ENCODE data around the gene ARFRP1.

ARFRP1 gene, protein sequence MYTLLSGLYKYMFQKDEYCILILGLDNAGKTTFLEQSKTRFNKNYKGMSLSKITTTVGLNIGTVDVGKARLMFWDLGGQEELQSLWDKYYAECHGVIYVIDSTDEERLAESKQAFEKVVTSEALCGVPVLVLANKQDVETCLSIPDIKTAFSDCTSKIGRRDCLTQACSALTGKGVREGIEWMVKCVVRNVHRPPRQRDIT
- total RNA-seq: 44.3 to 60.7 reads per million in 2 donors

DNA sequence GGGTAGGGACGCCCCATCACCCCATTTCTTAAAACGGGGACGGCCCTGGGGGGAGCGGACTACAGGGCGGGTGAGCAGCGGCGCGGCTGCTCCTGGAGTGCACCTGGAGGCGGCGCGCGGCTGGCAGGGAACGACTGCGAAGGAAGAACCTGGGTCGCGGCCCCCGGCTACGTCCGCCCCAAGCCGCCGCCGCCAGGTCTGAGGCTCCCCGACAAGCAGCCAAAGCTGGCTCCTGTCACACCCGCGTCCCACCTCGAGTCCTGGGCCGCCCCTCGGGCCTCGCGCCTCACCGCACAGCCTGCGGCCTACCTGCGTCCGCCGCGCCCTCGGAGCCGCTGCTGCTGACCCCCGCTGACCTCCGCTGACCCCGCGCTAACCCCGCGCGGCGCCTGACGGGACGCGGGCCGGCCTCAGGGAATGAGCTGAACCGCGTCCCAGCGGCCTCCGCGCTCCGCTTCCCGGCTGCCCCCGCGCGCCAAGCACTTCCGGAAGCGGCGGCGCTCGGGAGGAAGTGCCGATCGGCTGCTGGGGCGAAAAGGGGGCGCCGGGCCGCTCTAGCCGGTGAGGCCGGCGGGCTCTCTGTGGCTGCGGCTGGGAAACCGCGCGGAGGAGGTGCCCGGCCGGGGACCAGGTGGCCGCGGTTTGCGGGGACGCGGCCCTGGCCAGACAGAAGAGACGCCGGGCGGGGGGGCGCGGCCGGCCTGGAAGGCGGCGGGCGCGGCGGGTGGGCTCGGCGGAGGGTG is at the start of gene ARFRP1, which contains the start of gene ZGPAT:
TSS of gene ARFRP1 (minus strand) at position 419 of the 743 bp plus-strand sequence. CDS start 885 bp downstream, outside the sequence.
TSS of gene ZGPAT (plus strand) at position 482 of the 743 bp plus-strand sequence. CDS start 542 bp downstream, outside the sequence.
- DNase-seq: peak; percentile 74 to 94 (median 81)

DNA sequence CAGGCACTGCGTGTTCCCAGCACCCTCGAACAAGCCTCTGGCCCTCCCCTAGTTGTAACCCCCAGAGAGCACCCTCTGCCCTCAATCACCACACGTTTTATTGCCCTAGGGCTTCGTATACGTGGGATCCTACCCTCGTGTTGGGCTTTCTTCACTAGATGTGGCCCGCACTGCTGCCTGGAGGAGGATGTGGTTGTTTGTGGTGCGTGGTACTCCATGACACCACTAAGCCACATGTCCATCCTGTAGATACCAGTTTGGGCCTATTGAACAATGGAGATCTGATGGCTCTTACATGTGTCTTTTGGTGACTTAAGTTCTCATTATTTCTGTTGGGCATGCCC is 48.8 kb upstream of the ARFRP1 start:
- peak in 1 of 5 experiments; percentile 84 for DNase-seq

DNA sequence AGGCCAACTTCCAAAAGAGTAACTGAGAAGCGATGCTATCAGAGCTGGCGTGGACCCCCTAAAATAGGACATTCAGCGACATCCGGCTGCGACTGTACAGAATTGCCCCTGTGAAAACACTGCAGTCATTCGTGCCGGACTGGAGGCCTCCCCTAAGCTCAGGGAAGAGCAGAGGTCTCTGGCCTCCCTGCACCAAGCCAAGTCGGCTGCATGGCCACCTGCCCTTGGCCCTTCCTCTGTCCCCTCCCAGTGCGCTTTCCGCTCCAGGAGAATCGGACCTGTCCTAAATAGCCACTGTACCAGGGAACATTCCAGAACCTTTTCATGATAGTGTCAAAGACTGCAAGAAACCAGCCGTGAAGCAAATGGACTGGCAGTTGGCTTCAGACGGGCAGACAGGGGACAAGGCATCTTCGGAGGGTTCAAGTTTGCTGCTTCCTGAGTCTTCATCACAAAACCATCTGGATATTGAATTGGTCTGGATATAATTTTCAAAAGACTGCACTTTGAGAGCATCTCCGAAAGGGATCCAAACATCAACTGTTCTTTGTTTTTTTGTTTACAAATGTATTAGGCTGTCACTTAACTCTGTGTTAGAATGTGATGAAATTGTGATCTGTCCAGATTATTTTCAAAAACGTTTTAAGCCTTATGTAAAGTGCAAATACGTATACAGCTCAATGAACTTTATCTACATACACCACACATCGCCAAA is 48.3 kb upstream of the ARFRP1 start:
- DNase-seq: no peak

DNA sequence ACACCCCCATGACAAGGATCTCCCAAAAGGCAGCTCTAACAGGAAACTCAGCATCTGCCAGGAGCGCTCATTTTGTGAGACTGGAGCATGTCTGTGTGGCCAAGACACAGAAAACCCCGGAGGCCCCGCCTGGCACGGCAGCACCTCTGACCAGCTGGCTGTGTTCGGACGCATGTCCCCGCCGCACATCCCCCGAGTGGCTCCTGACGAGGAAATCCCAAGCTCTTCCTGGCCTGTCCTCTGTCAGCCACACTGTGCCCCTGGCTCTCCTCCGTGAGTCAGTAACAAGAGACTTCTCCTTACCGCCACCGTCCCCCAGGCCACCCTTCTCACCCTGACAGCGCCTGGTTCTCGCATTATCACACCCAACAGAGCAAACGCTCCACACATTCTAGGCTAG is 46.2 kb upstream of the ARFRP1 start:
- no peak for DNase-seq

DNA sequence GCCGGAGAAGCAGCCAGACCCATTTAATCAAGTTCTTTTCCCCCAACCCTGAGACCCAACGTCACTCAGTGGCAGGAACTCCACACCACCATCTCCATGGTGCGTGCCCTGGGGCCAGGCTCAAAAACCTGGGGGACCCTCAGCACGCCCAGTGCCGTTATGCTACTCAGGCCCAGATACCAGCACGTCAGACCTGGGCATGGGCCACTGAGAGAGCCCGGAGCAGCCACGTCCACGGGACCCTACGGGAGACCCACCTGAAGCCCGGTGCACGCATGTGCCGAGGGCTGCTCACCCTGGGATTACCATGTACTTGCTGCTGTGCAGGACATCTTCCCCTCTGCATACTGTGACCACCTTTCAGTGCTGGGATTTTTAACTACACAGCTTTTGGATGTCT is 45.6 kb upstream of the ARFRP1 start:
- DNase-seq: no peak

DNA sequence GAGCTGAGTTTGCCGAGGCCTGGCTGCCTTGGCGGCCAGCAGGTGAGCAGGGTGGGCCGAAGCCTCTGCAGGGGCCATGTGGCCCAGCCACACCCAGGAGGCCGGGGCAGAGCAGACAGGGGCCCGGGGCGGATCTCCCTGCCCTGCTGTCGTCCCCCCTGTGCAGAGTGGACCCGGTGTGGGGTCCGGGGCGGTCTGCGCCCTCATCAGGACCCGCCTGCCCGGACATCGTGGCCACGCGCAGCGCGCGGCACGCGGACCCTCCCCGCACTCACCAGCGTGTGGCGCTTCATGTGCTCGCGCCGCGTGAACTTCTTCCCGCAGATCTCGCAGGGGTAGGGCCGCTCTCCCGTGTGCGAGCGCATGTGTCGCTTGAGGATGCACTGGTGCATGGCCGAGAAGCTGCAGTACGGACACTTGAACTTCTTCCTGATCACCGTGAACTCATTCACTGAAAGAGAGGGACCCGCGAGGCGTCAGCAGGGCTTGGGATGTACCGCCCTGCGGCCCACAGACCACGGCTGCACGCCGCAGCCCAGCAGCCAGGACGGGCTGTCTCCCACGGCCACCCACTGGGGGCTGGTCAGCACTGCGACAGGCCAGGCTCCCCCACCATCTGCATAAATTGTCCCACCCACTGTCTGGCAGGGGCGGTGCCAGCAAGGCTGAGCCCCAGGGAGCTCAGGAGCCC is 44.8 kb upstream of the ARFRP1 start:
- no peak for DNase-seq

DNA sequence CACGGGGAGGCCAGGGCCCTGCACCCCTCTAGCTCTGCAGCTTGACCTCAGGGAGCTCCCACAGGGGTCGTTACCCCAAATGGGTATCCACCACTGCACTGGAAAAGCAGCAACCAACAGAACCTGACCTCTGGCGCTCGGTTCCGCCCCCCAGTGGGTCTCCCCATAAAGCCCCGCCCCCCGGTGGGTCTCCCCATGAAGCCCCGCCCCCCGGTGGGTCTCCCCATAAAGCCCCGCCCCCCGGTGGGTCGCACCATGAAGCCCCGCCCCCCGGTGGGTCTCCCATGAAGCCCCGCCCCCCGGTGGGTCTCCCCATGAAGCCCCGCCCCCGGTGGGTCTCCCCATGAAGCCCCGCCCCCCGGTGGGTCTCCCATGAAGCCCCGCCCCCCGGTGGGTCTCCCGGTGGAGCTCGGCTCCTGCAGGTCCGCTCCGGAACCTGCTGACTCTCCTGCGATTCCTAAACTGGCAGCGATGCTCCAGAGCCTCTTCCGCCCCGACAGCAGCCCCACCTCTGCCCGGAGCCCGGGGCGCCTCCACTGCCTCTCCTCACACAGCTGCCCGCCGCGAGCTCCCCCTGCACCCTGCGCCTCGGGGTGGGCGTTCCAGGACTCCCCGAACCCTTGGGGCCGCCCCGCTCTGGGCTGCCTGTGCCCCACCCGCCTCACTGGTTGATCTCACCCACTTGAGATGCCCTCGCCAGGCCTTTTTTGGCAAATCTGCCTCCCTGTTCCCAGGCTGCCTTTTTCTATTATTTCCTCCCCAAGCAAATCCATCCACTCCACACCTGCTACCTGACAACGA is 43.9 kb upstream of the ARFRP1 start:
- no peak for DNase-seq

DNA sequence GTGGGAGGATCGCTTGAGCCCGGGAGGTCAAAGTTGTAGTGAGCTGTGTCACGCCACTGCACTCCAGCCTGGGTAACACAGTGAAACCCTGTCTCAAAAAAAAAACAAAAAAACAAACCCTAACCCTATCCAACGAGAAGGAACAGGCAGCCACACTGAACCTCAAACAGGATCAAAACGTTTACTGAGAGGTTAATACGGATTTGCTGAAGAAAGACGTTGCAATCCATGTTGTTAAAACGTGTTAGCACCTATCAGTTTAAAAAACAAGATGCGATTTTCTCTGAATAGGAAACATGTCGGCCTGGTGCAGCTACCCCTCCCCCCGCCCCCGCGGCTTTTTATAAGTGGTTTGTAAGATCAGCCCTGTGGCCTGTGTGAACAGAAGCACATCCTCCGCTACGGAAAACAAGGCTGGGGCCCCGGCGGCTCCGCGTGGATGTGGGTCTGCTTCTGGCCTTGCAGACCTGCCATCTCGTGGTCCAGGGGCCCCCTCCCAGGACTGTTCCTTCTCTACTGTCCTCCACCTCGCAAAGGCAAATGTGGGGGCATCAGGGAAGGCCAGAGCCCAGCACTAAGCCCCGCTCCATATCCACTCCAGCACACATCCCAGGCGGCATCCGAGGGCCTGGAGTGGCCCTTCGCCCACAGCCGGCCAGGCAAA is 43.2 kb upstream of the ARFRP1 start:
- peak in 3 of 5 experiments; percentile 47 to 91 (median 51) for DNase-seq

DNA sequence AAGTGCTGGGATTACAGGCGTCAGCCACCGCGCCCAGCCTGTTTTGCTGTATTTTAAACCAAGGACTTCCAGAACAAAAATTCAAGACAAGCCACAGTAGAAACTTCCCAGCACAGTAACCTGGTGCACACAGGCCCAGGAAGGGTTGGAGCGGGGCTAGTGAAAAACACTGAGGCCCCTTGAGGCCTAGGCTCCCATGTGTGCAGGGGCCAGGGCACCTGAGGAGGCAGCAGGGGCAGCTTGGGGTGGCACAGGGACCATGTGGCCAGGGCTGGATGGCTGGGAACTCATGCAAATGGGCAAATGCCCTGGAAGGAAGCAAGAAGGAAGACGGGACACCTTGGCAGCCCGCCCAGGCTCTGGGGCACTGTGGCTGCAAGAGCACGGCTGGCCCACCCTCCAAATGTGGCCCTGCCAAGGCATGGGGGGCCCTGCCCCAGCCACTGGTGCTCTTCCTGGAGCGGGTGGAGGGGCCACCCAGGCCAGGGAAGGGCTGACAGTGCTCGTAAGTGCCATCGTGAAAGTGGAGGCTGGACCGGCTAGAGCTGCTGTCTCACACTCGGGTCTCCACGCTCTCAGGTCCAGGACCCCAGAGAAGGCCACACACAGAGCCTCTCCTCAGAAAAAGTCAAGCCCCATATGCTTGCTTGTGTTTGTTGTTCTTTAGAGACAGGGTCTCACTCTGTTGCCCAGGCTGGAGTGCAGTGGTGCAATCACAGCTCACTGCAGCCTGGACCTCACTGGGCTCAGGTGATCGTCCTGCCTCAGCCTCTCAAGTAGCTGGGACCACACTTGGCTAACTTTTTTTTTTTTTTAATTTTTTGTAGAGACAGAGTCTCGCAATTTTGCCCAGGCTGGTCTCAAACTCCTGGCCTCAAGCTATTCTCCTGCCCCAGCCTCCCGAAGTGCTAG is 42.1 kb upstream of the ARFRP1 start:
- DNase-seq: no peak

DNA sequence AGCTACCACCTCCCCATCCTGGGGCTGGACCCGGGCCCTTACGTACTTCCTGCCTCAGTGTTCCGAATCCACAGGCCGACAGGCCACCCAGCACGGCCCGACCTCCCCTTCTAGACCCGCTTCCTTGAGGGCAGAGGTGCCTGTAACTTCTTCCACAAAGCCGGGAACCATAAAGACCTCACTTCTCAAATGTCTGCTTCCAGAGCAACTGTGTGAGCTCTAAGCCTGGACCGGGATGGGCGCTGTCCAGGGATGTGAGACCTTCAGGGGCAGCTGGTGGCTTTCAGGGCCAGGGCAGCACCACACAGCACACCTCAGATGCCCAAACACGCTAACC is 41.1 kb upstream of the ARFRP1 start:
- no peak for DNase-seq

DNA sequence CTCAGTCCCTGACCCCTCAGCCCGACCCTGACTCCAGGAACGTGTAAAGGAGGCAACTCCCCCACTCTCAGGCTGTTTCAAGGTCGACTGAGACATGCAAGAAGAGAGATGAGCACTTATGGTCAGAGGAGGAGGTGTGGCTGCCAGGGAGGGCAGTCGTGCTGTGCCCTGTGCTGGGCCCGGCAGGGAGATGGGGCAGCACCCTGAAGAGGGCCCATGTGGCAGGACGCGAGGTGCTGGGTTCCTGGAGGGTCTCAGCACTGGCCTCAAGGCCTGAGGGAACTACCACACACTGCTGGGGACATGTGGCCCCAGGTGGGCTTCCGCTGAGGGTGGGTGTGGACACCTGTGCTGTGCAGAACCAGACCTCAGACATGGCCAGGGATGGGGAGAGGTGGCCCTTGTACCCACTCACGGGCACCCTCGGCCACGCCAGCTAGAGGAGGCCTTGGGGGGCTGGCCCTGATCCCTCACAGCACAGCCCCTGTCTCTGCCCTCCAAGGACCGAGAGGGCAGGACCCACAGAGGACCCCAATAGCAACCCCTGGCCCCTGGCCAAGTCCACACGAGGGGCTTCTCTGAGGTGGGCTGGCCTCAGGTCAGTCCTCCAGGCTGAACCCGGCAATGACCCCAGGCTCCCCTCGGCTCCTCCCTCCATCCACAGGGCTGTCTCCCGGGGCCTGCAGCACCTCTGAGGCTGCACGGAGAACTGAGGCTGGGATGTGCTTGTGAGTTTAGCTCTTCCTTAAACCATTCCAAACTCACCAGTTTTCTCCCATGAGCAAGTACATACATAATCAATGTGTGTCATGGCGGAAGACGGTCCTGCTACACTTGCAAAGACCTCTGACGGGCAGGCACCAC is 40.5 kb upstream of the ARFRP1 start:
- DNase-seq: no peak

DNA sequence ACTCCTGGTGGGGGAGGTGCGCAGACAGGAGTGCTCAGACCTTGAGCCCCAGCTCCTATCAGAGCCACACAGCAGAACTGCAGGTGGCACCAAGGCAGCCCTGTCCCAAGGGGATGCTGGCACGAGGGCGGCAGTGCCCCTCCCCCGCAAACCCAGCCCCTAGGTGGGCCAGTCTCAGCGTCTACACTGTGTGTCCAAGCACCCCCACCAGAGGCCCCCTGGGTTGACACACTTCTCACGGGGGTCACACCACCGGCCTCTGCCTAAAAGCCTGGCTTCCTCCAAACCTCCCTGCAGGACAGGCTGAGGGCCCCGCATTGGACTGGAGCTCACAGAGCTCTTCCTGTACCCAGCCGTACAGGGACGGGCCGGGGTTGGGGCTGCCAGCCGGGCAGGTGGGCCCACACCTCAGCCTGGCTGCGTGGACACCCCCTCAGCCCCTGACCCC is 39.9 kb upstream of the ARFRP1 start:
- no peak for DNase-seq

DNA sequence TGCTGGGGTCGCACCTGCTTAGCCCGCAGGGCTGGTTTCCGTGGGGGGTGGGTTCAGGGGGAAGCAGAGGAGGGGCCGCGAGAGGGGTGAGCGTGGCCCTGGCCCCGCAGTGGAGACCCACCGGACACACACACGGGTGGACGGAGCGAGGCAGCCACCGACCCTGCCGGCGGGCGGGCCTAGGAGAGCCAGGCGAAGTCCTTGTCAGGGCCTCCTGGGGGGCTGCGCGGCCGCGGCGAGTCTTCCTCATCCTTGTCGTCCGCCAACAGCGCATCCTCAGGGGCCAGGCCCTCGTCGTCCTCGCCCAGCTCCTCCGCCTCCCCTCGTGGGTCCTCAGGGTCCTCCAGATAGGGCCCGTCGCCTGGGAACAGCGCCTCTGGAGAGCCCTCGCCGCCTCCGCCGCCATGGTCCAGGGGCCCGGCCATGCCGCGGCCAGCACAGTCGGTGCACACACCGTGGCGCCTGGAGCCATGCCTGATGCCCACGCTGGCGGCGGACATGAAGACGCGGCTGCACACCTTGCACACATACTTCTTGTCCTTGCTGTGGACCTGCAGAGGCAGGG is 39.1 kb upstream of the ARFRP1 start:
- DNase-seq: no peak

DNA sequence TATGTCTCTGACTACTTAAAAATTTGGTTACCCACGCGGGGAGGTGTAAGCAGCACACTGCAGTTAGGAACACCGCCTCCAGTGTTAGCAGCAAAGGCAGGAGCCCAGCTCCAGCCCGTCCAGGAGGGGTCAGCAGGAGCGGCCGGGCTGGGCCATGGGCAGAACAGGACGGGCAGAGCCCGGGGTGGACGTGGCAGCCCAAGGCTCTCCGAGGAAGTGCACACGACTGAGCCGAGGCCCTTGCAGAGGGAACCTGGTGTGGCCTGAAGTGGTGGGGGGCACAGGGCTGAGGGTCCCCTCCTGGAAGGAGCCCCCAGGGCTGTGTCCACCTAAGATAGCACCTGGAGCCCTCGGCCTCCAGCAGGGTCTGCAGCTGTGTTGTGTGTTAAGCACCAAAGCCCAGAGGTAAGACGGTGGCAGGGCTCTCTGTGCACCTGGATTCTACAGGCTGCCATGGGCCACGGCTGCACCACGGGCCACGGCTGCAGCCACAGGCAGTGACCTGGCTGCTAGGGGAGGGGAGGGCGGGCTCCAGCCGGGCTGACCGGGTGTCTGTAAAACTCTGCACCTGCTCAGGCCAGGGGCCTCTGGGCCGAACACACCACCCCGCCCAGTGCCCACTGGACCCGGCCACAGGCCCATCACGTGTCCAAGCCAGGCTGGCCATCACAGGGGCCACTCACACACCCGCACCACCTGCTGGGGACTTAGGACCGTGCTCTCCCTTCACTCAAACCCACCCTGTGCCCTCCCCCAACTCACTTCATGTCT is 38.4 kb upstream of the ARFRP1 start:
- no peak for DNase-seq

DNA sequence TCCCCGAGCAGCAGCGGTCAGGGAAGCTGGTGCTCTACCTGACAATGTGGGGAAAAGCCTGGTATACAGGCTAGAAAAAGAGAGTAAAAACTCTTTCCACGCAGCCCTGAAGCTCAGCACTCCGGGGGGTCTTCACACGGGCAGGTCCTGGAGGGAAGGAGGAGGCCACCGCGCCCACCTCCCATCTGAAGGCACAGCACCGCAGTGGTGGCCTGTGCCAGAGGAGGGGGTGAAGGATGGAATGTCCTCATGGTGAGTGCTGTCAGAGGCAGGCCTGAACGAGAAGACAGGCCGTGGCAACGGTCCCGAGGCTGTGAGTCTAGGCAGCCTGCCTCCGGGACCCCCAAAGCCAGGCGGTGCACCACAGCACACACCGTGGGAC is 37.6 kb upstream of the ARFRP1 start:
- no peak for DNase-seq

DNA sequence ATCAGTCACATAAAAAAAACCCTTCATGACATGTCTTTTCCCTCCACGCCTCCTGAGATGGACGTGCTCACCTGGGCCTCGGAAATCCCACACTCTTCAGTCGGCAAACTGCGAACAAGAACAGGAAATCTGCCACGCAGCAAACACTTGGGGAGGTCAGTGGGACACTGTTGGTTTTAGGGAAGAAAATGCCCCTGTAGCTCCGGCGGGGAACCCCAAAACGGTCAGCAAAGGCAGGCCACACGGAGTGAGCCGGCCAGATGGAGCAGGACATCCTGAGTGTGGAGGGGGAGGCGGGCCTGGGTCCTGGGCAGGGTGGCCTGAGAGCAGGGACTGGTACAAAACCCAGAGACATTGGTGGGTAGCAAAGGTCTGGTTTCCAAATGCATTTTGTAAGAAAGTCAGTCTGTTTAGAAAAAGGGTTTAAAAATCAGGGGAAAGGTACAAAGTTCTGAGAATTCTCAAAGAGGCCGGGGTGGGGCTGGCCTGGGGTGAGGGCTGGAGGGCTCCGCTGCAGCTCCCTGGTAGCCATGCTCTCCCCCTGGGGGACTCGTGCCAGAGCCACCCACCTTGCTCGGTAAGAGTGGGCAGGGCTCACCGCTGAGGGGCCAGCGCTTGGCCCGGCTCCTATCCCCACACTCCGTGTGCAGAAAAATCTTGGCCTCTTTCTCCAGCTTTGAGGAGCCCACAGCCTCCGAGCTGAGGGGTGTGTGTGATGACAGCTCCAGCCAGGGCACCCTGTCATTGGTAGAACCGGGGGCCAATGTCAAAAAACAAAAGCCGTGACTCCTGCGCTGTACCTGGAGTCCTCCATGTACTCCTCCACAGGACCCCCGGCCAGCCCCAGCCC is 37.0 kb upstream of the ARFRP1 start:
- DNase-seq: no peak

DNA sequence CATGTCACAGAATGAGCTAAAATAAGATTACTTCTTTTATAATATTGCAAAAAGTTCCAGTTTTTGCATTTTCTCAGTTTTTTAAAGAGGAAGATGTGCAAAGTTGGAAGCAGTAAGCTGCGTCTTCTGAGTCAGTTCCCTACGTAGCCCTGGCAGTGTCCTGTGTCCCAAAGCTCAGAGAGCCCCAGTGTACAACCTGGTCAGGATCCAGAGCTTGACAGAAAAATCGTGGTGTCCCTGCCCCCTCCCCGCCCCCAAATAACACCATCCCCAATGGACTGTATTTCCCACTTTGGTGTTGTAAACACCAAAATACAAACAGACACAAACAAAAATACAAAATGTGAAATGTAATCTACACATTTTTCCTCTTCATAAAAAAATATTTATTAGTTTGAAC is 36.4 kb upstream of the ARFRP1 start:
- no peak for DNase-seq

Measured in T-helper 2 cell (primary cell).